Neural progenitor cell (in vitro differentiated cells): ENCODE results near the gene STARD6.

ENCODE experiments used
- EZH2phosphoT487 ChIP-seq: fragments of 200-600 bp; sonication (generic); IDR thresholded peaks from 2 replicates; pipeline ENCODE4 v1.6.1; 2017; ENCODE audit warnings: antibody characterized with exemption
- TF ChIP-seq, protein P1 (sequence below): fragments of 200-600 bp; sonication (generic); IDR thresholded peaks from 2 replicates; pipeline ENCODE4 v1.5.1; 2017; ENCODE audit warnings: antibody characterized with exemption, mild to moderate bottlenecking

DNA sequence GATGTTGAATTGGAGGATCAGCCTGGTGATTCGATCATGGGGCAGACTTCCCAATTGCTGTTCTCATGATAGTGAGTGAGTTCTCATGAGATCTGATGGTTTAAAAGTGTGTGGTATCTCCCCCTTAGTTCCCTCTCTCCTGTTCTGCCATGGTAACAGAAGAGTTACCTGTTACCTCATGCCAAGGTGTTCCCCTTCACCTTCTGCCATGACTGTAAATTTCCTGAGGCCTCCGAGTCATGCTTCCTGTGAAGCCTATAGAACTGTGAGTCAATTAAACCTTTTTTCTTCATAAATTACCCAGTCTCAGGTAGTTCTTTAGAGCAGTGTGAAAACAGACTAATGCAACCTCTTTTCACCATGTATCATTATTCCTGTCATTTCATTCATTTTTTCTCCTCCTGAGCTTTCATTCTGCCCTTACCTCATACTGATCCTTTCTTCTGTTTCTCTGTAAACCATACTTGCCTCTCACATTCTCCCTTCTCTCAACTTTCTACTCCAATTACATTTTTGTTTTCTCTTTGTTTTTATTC is 22.0 kb downstream of the STARD6 start:
- TF ChIP-seq, protein P1, sequence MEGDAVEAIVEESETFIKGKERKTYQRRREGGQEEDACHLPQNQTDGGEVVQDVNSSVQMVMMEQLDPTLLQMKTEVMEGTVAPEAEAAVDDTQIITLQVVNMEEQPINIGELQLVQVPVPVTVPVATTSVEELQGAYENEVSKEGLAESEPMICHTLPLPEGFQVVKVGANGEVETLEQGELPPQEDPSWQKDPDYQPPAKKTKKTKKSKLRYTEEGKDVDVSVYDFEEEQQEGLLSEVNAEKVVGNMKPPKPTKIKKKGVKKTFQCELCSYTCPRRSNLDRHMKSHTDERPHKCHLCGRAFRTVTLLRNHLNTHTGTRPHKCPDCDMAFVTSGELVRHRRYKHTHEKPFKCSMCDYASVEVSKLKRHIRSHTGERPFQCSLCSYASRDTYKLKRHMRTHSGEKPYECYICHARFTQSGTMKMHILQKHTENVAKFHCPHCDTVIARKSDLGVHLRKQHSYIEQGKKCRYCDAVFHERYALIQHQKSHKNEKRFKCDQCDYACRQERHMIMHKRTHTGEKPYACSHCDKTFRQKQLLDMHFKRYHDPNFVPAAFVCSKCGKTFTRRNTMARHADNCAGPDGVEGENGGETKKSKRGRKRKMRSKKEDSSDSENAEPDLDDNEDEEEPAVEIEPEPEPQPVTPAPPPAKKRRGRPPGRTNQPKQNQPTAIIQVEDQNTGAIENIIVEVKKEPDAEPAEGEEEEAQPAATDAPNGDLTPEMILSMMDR: no peak
- TF ChIP-seq EZH2phosphoT487: no peak
